Measurements from ENCODE around the gene PIGN.
"Not testable (repeated sequence)": the region's sequence is repeated elsewhere in the genome, so short reads cannot be mapped to it uniquely, and the experiment has no call there.

PIGN gene

DNA sequence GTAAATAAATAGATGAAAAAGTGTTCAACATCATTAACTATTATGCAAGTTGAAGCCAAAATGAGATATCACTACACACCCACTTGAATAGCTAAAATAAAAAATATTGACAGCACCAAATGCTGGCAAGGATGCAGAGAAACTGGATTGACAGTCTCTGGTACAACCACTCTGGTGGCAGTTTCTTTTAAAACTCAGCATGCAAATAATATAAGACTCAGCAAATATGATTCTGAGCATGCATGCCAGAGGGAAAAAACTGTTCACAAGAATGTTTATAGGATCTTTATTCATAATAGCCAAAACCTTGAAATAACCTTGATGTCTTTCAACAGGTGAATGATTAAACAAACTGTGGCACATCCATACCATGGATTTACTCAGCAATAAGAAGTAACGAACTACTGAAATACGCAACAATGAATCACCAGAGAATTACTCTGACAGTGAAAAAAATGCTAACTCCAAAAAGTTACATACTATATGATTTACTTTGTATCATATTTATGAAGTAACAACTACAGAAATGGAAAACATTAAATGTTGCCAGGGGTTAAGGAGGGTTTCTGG is 131.8 kb downstream of the PIGN start:
- DNase-seq (ENCODE audit: low read depth) = no peak

- DNase-seq (ENCODE audit: low read depth) = no peak
Observed at GRCh38 chr18:62048279-62048678, 138.6 kb downstream of the PIGN start.

GRCh38 chr18:62045316-62045715 is 141.5 kb downstream of the PIGN start:
- DNase-seq (ENCODE audit: low read depth) = no peak

DNA sequence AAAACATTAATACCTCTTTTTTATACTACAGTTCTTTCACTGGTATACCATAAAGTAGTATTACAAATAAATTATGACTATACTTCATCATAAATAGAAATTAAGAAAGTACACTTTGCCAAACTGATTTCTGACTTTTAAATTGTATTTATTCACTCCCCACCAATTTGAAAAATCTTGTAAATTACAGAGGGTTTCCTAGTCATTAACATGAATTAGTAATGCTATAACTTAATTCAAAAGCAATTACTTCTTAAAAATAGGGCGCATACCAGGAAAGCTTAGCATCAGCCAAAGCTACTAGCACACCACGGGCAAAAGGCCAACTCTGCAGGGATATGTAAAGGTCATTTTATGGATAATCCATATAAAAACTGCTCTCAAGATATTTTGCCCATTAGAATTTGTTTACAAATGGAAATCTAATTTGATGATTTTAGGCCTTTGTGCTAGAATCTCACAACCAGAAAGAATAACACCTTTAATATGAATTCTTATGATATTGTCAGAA is 142.3 kb downstream of the PIGN start:
- no peak for DNase-seq (ENCODE audit: low read depth)

- DNase-seq (ENCODE audit: low read depth) = no peak
Observed at GRCh38 chr18:62037989-62038778, 148.7 kb downstream of the PIGN start.

DNA sequence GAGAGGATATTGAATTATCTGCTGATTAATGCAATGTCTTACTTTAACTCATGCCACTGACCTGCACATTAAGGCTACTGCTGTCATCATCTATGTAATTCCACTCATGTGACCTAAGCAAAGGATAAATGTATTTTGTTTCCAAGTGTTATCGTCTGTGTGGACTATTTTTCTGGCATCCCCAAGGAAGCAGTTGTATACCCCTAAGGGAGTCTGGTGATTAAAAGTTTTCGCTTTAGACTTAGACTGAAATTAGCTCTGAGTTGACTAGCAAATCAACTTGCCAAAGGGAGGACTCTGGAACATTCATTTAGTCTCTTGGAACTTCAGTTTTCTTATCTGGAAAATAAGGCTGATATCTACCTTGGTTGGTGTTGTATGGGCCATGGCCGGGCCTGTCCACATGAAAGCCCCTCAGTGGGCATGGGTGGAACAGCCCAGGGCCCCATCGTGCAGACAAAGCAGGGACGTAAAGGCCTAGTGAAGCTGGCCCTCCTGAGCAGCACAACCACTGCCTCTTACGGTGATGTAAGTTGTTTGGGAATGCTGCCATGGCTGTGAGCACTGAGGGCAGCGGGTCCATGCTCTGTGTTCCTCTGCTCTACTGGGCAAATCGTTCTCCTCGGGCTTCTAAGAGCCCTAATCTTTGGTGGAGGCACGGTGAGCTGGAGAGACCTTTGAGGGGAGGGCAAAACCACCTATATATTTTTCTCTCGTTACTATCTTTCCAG is 149.7 kb downstream of the PIGN start:
- no peak for DNase-seq (ENCODE audit: low read depth)

- DNase-seq (ENCODE audit: low read depth) = not testable (repeated sequence)
Observed at GRCh38 chr18:62034286-62034685, 152.6 kb downstream of the PIGN start.

DNA sequence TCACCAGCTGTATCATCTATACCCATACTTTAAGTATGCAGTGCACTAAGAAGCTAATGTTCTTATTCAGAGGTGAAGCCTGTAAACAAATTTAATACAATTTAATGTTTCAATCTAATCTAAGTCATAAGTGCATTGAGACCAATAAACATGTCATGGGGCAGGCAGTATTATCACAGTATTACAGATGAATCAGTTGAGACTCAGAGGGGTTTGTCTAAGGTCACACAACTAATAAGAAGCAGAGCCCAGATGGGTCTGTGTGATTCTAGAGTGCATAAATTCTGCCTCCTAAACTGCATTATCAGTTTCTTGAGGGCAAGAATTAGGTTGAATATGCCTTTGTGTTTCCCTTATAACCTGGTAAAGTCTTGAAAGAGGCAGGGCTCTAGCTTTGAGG is 153.1 kb downstream of the PIGN start:
- DNase-seq (ENCODE audit: low read depth) = no peak

DNA sequence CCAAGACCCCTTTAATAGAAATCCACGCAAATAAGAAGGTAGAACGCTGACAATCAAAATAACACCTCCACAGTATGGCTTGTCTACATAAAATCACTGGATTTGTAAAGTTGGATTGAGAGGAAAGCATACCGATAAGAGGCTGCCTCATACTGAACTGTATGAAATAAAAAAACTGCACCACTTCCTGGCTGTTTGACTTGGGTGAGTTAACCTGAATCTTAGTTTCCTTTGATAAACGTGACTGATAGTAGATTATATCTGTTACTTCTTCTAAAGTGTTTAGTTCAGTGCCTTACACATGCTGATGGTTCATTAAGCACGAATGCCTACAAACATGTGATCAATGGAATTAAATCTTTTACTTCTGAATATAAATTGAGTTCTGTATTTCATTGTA is 153.6 kb downstream of the PIGN start:
- no peak for DNase-seq (ENCODE audit: low read depth)

- DNase-seq (ENCODE audit: low read depth) = no peak
Observed at GRCh38 chr18:62030091-62030985, 156.5 kb downstream of the PIGN start.

GRCh38 chr18:62028715-62029114 is 158.1 kb downstream of the PIGN start:
- DNase-seq (ENCODE audit: low read depth) = no peak

- no peak for DNase-seq (ENCODE audit: low read depth)
Observed at GRCh38 chr18:62027914-62028520, 158.8 kb downstream of the PIGN start.

DNA sequence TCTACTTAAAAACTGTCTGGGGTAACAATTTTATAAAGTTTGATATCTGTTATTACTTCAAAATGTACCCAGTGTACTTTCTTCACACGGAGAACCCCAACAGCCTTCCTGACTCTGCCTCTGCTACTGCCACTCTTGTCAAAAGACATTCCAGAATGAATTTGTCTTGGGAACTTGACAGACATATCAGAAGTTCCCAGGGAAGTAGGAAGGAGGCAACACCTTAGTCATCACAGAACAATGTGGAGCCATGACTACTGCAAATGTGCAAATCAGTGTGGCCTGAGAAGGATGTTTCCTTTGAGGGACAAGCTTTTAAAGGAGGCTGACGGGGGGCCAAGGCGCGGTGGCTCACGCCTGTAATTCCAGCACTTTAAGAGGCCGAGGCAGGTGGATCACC is 160.3 kb downstream of the PIGN start:
- no peak for DNase-seq (ENCODE audit: low read depth)

DNA sequence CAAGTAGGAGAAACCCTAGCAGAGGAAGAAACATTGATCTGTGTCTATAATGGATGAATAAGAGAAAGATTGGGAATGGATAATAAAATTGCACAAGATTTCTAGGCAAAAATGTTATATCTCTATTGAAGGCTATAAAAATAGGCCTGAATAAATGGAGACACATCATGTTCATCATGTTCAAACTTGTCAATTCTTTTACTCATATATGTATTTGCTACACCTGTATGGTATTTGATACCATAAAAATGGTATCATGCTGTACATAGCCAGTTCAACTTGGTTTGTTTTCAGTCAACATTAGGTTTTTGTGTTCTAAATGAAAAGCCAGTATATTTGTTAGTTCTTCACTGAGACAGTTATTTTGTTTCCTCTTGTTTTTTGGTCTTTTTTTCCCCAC is 161.9 kb downstream of the PIGN start:
- no peak for DNase-seq (ENCODE audit: low read depth)

GRCh38 chr18:62023536-62023935 is 163.3 kb downstream of the PIGN start:
- no peak for DNase-seq (ENCODE audit: low read depth)

GRCh38 chr18:62018759-62019041 is 168.2 kb downstream of the PIGN start:
- no peak for DNase-seq (ENCODE audit: low read depth)

DNA sequence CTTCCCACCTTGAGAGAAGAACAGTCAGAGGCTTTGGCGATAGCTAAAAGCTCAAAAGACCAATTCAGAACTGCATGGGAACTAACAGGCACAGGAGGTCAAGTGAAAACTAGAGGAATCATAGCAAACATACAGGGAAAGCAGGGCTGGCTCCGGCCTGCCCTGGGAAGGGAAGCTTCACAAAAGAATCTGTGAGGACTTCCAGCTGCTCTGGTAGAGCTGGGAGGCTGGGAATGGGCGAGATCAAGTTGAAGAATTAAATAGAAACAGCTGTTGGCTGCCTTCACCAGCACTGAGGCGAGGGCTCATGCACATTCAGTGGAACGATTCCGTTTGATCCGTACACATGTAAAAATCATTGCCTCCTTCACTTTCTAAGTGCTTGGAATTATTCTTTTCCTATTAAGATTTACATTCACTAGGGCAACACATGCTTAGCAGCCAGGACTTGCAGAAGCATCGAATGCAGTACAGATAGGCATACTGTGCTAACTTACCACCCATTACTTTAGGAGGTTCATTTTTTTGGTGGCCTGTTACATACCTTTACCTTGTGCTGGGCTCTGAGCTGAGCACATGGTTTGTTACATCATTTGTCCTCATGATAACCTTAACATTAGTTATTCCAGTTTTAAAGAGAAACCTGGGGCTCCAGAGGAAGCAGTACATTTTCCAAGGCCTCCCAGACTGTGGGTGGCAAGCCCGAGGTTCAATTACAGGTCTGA is 168.7 kb downstream of the PIGN start:
- no peak for DNase-seq (ENCODE audit: low read depth)

DNA sequence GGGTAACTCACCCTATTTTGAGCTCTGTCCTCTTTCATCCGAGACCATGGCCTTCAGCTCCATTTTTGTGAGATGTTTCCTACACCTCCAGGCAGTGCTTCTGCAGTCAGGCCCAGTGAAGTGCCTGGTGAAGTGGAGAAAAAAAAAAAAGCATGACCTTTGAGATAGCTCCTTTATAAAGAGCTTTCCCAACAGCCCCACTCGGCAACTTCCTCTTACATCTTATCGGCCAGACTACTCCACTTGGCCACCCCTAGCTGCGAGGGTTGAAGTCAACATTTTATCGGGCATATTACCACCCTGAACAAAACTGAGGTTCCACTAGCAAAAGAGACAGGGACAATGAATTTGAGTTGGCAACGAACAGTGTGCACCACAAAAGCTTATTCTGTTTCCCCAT is 169.2 kb downstream of the PIGN start:
- DNase-seq (ENCODE audit: low read depth) = no peak

DNA sequence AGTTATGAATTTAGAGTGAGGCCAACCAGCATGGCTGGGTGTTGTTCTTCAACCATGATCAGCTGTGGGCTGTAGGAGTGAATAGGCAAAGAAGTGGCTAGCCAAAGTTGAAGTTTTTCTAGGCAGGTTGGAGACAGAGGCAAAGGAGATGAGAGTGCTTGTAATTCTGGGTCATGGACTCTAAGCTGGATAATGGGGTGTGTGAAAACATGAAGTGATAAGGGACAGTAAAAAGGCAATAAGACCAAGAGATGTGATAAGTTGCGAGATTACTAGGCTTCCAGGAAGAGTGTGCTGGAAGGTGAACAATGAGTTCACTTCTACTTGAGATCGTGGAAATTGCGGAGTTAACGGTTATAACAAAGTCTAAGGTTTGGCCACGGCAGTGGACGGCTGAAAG is 175.4 kb downstream of the PIGN start:
- DNase-seq (ENCODE audit: low read depth) = no peak

DNA sequence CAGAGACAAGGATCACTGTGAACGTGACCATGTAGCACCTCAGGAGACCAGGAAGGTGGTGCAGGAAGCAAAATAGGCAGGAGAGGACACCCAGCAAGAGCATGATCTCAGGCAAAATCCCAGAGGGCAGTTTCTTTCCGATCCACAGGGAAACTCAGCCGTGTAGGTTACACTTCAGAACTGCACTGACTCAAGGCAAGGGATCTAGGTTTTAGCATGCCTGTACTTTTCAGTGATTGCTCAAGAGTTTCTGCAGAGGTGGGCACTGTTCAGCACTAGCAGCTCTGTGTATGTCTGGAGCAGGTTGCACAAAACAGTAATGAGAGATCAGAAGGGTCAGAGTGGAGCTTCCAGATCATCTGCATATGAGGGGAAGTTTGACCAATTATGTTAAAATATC is 177.3 kb downstream of the PIGN start:
- no peak for DNase-seq (ENCODE audit: low read depth)

- DNase-seq (ENCODE audit: low read depth) = no peak
Observed at GRCh38 chr18:62001396-62001795, 185.5 kb downstream of the PIGN start.
